AG10803 (cell line): ENCODE data around the gene MAGOH.

Experiments used
- DNase-seq: peaks from one replicate; pipeline ENCODE4 v3.0.0; 2010; ENCODE audit warnings: low read depth
- H3K4me3 ChIP-seq: 2 replicates; pipeline ENCODE4 v1.5.1; 2011; ENCODE audit warnings: mild to moderate bottlenecking, low read length, control low read depth
- CTCF ChIP-seq: conservative IDR thresholded peaks from 2 replicates; pipeline ENCODE4 v1.5.1; 2011; ENCODE audit warnings: mild to moderate bottlenecking, low read length, control low read depth, inconsistent platforms

The MAGOH gene

DNA sequence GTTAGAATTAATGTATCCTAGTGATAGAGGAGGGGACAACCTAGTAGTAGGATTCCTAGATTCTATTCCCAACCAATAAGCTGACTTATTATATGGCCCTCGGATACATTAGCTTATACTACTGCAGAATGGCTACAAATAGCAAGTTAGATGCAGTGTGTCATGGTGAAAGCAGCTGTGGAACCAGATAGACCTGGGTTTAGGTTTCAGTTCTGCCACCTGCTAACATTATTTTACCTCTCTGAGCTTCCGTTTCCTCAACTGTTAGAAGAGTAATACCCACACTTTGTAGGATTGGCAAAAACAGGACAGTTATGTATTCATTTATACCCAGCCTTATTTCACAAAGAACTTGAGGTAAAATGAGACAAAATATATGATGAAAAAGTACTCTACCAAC lies 21.6 kb upstream of the MAGOH start:
- no peak for TF ChIP-seq CTCF
- DNase-seq = no peak
- H3K4me3 ChIP-seq = no peak overlapping the region

- H3K4me3 ChIP-seq = no peak overlapping the region
- no peak for TF ChIP-seq CTCF
- DNase-seq = no peak
Measured at GRCh38 chr1:53258216-53258615, 19.9 kb upstream of the MAGOH start.

GRCh38 chr1:53257454-53258081 lies 19.2 kb upstream of the MAGOH start:
- DNase-seq = no peak
- TF ChIP-seq CTCF = no peak
- no peak overlapping the region for H3K4me3 ChIP-seq

DNA sequence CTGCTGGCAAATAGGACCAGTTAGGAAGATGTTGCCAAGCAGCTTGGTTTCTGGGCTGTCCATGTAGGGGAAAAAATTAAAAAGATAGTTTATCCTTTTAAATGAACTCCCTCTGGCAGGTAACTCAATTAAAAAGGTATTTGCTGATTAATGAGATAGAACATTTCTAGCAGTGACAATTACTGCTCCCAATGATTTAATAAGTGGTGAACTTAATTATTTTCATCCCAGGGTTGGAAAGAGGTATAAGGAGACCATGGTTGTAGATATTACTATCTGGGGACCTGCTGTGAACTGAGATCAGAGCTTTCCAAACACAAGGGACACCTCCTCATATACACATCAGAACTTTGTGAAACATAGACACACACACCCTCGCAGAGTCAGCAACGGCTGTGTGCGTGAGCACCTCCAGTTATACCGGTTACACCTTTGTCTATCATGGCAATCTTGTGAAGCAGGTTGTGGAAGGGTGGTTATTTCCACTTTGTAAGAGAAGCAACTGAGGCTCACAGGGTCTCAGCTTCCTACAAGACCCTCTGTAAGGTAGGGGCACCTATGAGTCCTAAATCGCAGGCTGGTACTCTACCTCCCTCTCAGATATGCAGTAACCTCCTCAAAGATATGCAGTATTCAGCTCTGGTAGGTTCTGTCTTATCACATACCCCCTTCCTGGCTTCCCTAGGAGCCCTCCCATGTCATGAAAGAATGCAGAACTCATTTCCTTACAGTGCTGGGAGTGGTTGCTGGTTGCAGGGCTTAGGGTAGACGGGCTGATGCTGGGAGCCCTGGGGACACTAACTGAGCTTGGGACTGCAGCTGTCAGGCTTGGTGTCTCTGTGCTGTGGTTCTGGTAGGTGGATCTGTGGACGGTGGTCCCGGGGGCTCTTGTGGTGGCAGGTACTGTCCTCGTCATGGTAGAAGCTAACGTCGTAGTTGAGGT lies 18.5 kb upstream of the MAGOH start:
- TF ChIP-seq CTCF = no peak
- DNase-seq = no peak
- H3K4me3 ChIP-seq = no peak overlapping the region

- H3K4me3 ChIP-seq = no peak overlapping the region
- DNase-seq = no peak
- no peak; the same call in 1 of the 2 replicates for TF ChIP-seq CTCF
Measured at GRCh38 chr1:53255031-53255430, 16.7 kb upstream of the MAGOH start.

DNA sequence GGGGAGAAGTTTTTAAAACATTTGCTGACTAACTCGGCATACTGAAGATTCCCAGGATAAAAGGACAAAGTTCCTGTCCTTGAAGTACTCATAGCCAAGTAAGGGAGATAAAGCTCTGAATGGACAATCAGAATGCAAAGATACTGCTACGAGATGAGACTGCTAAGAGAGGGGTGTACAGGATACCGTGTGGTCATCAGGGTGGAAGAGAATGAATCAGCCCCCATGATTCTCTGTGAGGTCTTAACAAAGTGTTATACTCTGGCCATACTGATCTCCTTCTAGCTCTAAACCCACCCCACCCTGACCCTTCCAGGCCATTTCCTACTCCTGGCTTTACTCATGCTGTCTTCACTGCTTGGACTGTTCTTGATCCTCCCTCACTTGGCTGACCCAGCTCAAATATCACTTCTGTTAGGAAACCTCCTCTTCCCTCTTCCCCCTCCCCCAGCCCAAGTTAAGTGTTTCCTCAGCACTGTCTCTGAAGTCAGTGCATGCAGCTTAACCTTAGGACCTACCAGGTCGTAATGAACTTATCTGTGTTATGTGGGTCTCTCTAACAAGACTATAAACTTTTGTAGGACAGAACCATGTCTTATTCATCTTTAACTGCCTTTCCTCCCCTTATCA lies 15.8 kb upstream of the MAGOH start:
- no peak for TF ChIP-seq CTCF
- H3K4me3 ChIP-seq = no peak overlapping the region
- DNase-seq = peak; percentile 33
